Memory B cell (primary cell): ENCODE measurements around the gene PHOSPHO1.
"Not testable (repeated sequence)": the region's sequence is repeated elsewhere in the genome, so short reads cannot be mapped to it uniquely, and the experiment has no call there.

Source experiments
- ATAC-seq: fragments of 150-1000 bp; cut with Tn5 transposase; 2 replicates; pipeline ENCODE4 v1.10.0; 2021; ENCODE audit warnings: low read depth, mild to moderate bottlenecking, moderate library complexity
- DNase-seq, 2 donors: peaks; one replicate each; pipeline ENCODE4 v3.0.0; 2022; ENCODE audit warnings: low spot score in 2 of 2
- H3K27ac Mint-ChIP-seq: one replicate; pipeline ENCODE4 v1.8.0; 2022; ENCODE audit warnings: mild to moderate bottlenecking, moderate library complexity, mixed read lengths
- H3K27me3 Mint-ChIP-seq: one replicate; pipeline ENCODE4 v1.8.0; 2022; ENCODE audit warnings: mixed read lengths
- H3K36me3 Mint-ChIP-seq: one replicate; pipeline ENCODE4 v1.8.0; 2022; ENCODE audit warnings: mild to moderate bottlenecking, mixed read lengths
- H3K4me1 Mint-ChIP-seq: one replicate; pipeline ENCODE4 v1.8.0; 2022; ENCODE audit warnings: mixed read lengths
- H3K4me3 Mint-ChIP-seq: one replicate; pipeline ENCODE4 v1.8.0; 2022; ENCODE audit warnings: mild to moderate bottlenecking, moderate library complexity, mixed read lengths
- H3K9me3 Mint-ChIP-seq: one replicate; pipeline ENCODE4 v1.8.0; 2022; ENCODE audit warnings: mixed read lengths

Gene PHOSPHO1

GRCh38 chr17:49230636-49231562, at the start of gene PHOSPHO1:
TSS of gene PHOSPHO1 (minus strand) at chr17:49230787. CDS start at chr17:49226691, 4,096 bp downstream.
- ATAC-seq (peak; percentile 92), DNase-seq (peak; percentile 81 to 89)
- peaks cover 22% of the 10 kb centered on the region for H3K4me1 Mint-ChIP-seq
- H3K4me3 Mint-ChIP-seq: peak within 1 kb of the TSS; percentile 85
- peak within 1 kb of the TSS; percentile 28 for H3K27ac Mint-ChIP-seq
- peaks cover 2% of the 10 kb centered on the region for H3K27me3 Mint-ChIP-seq
- no peaks in the 10 kb centered on the region for H3K9me3 Mint-ChIP-seq
- H3K36me3 Mint-ChIP-seq: no peaks in the 10 kb centered on the region

- DNase-seq: no peak
- H3K9me3 Mint-ChIP-seq: no peaks in the 10 kb centered on the region
- H3K36me3 Mint-ChIP-seq: peaks cover 1% of the 10 kb centered on the region
- H3K4me3 Mint-ChIP-seq: no peak overlapping the region
- H3K27ac Mint-ChIP-seq: no peak overlapping the region
- no peaks in the 10 kb centered on the region for H3K4me1 Mint-ChIP-seq
- ATAC-seq: no peak
- peaks cover 5% of the 10 kb centered on the region for H3K27me3 Mint-ChIP-seq
Measured at GRCh38 chr17:49280061-49280460, 49.5 kb upstream of the PHOSPHO1 start.

DNA sequence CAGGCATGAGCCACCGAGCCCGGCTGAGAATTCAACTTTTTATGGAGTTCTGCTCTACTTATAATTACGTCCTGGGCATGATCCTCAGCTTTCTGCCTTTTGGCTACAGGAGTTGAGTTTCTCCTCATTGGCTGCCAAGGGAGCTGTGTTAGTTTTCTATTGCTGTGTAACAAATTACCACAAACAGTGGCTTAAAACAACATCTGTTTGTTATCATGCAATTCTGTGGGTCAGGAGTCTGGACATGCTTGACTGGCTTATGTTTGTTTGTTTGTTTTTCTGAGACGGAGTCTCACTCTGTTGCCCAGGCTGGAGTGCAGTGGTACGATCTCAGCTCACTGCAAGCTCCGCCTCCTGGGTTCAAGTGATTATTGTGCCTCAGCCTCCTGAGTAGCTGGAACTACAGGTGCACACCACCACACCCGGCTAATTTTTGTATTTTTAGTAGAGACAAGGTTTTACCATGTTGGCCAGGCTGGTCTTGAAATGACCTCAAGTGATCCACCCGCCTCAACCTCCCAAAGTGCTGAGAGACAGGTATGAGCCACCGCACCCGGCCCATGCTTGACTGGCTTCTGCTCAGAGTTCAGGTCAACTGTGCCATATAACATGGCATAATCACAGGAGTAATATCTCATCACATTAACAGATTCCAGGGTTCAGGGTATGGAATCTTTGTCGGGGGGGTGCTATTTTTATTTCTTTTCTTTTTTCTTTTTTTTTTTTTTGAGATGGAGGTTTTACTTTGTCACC, 48.9 kb upstream of the PHOSPHO1 start:
- H3K4me1 Mint-ChIP-seq, ATAC-seq, H3K9me3 Mint-ChIP-seq, H3K36me3 Mint-ChIP-seq, H3K4me3 Mint-ChIP-seq, H3K27ac Mint-ChIP-seq, DNase-seq, H3K27me3 Mint-ChIP-seq: not testable (repeated sequence)

GRCh38 chr17:49278076-49278475, 47.5 kb upstream of the PHOSPHO1 start:
- H3K36me3 Mint-ChIP-seq: peaks cover 1% of the 10 kb centered on the region
- no peaks in the 10 kb centered on the region for H3K4me1 Mint-ChIP-seq
- H3K27me3 Mint-ChIP-seq: peaks cover 3% of the 10 kb centered on the region
- H3K4me3 Mint-ChIP-seq: no peak overlapping the region
- H3K27ac Mint-ChIP-seq: no peak overlapping the region
- ATAC-seq: no peak
- DNase-seq: no peak
- H3K9me3 Mint-ChIP-seq: no peaks in the 10 kb centered on the region

- Mint-ChIP-seq H3K27ac (no peak overlapping the region), H3K4me3 (no peak overlapping the region), H3K27me3 (peaks cover 3% of the 10 kb centered on the region), H3K4me1 (no peaks in the 10 kb centered on the region), H3K36me3 (peaks cover 1% of the 10 kb centered on the region), H3K9me3 (no peaks in the 10 kb centered on the region)
- no peak for ATAC-seq
- no peak for DNase-seq
Measured at GRCh38 chr17:49277638-49278037, 47.1 kb upstream of the PHOSPHO1 start.

DNA sequence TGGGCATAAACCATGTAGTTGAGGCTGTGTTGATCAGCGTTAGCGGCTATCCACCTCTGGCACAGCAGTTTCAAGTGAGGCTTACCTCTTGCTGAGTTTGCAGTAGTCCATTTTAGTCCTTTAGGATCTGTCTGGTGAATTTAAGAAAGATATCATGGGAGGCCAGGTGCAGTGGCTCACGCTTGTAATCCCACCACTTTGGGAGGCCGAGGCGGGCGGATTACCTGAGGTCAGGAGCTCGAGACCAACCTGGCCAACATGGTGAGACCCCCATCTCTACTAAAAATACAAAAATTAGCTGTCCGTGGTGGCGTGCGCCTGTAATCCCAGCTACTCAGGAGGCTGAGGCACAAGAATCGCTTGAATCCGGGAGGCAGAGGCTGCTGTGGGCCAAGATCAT, 45.4 kb upstream of the PHOSPHO1 start:
- H3K4me1 Mint-ChIP-seq, ATAC-seq, H3K27me3 Mint-ChIP-seq, H3K36me3 Mint-ChIP-seq, H3K4me3 Mint-ChIP-seq, H3K9me3 Mint-ChIP-seq, H3K27ac Mint-ChIP-seq, DNase-seq: not testable (repeated sequence)

GRCh38 chr17:49269356-49269755, 38.8 kb upstream of the PHOSPHO1 start:
- Mint-ChIP-seq H3K4me1 (no peaks in the 10 kb centered on the region), H3K9me3 (no peaks in the 10 kb centered on the region), H3K27ac (no peak overlapping the region), H3K36me3 (no peaks in the 10 kb centered on the region), H3K4me3 (no peak overlapping the region), H3K27me3 (peaks cover 5% of the 10 kb centered on the region)
- DNase-seq: no peak
- no peak for ATAC-seq

DNA sequence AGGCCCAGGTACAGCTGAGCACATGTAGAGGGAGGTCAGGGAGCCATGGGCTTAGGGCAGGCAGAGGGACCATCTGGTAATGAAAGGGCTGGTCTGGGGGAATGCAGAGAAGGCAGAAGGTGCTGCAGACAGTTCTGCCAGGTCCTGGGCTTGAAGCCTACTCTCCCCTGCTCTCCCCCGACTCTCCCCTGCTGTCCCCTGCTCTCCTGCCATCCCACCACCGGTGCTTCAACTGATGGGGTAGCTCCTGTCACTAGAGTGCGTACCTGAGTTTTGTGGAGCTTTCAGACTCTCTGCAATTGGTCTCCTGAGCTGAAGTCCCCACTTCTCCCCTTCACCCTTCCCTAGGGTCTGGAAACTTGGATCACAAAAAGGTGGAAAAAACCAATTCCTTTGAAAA, 37.3 kb upstream of the PHOSPHO1 start:
- Mint-ChIP-seq H3K4me1 (no peaks in the 10 kb centered on the region), H3K27me3 (peaks cover 10% of the 10 kb centered on the region), H3K9me3 (no peaks in the 10 kb centered on the region), H3K4me3 (no peak overlapping the region), H3K27ac (no peak overlapping the region), H3K36me3 (no peaks in the 10 kb centered on the region)
- no peak for ATAC-seq
- DNase-seq: no peak

DNA sequence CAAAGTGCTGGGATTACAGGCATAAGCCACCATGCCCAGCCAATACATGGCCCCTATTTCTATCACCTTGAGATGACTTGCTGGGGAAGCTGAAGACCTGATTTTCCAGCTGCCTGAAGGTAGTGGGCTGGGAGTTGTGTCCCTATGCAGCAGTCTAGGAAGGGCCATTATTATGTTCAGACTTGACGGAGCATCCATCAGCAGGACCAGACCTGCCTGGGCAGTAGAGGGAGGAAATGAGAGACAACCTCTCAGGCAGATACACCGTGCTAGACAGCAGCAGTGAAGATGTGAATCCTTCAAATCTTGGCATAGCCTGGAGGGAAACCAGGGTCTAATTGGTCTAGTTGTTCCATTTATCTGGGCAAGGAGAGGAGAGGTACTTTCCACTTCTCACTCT, 35.6 kb upstream of the PHOSPHO1 start:
- no peaks in the 10 kb centered on the region for H3K36me3 Mint-ChIP-seq
- H3K4me1 Mint-ChIP-seq: no peaks in the 10 kb centered on the region
- DNase-seq (no peak), ATAC-seq (no peak)
- H3K27ac Mint-ChIP-seq: no peak overlapping the region
- H3K4me3 Mint-ChIP-seq: no peak overlapping the region
- H3K27me3 Mint-ChIP-seq: peaks cover 12% of the 10 kb centered on the region
- H3K9me3 Mint-ChIP-seq: no peaks in the 10 kb centered on the region

GRCh38 chr17:49261540-49261939, 31.0 kb upstream of the PHOSPHO1 start:
- H3K27ac Mint-ChIP-seq, H3K27me3 Mint-ChIP-seq, H3K4me3 Mint-ChIP-seq, DNase-seq, ATAC-seq, H3K9me3 Mint-ChIP-seq, H3K36me3 Mint-ChIP-seq, H3K4me1 Mint-ChIP-seq: not testable (repeated sequence)

DNA sequence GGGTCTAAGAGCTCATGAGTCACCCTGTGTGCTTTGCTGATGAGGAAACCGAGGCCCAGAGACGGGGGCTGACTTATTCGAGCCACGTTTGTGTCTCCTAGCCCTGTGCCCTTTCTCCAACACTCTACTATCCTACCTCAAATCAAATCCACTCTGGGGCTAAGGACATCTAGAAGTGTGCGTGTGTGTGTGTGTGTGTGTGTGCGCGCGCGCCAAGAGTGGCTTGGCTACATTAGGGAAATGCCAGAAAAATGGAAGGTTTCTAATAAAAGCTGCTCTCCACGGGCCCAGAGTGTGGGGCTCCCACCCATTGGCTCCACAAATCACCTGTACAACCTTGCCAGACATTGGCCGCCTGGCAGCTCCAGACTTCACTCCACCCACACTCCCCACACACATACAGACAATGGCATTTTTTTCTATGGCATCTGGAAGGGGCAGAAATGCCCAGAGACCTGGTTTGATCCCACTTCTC, 30.3 kb upstream of the PHOSPHO1 start:
- ATAC-seq (no peak), DNase-seq (no peak)
- Mint-ChIP-seq H3K27me3 (peaks cover 10% of the 10 kb centered on the region), H3K4me3 (peak overlapping the region; percentile 74), H3K36me3 (no peaks in the 10 kb centered on the region), H3K9me3 (no peaks in the 10 kb centered on the region), H3K4me1 (peaks cover 6% of the 10 kb centered on the region), H3K27ac (no peak overlapping the region)

GRCh38 chr17:49260011-49260816, 29.6 kb upstream of the PHOSPHO1 start:
- peak overlapping the region; percentile 85 for H3K4me3 Mint-ChIP-seq
- H3K27ac Mint-ChIP-seq: no peak overlapping the region
- peak; percentile 75 for ATAC-seq
- no peaks in the 10 kb centered on the region for H3K36me3 Mint-ChIP-seq
- H3K27me3 Mint-ChIP-seq: peaks cover 10% of the 10 kb centered on the region
- peaks cover 6% of the 10 kb centered on the region for H3K4me1 Mint-ChIP-seq
- DNase-seq: peak; percentile 48 to 60
- H3K9me3 Mint-ChIP-seq: no peaks in the 10 kb centered on the region

DNA sequence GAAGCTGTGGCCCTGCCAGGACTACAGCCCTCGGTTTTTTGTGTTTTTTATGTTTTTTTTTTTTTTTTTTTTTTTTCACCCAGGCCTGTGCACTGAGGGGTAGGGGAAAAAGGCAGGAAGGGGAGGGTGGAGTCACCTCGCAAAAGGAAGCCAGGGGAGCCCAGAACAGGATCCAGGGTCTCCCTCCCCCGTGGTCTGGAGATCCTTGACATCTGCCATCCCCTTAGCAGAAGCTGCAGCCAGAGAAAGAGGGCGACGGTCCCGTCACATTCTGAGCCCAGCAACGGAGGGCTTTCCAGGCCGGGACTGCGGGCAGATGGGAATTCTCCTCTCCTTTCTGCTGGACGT, 29.1 kb upstream of the PHOSPHO1 start:
- no peak for ATAC-seq
- H3K27me3 Mint-ChIP-seq: peaks cover 7% of the 10 kb centered on the region
- DNase-seq: peak in 1 of 2 donors; percentile 3
- H3K4me1 Mint-ChIP-seq: peaks cover 6% of the 10 kb centered on the region
- H3K36me3 Mint-ChIP-seq: no peaks in the 10 kb centered on the region
- peak overlapping the region; percentile 85 for H3K4me3 Mint-ChIP-seq
- H3K9me3 Mint-ChIP-seq: no peaks in the 10 kb centered on the region
- no peak overlapping the region for H3K27ac Mint-ChIP-seq

GRCh38 chr17:49258394-49258793, 27.8 kb upstream of the PHOSPHO1 start:
- H3K4me3 Mint-ChIP-seq: no peak overlapping the region
- H3K4me1 Mint-ChIP-seq: peaks cover 6% of the 10 kb centered on the region
- ATAC-seq: no peak

More at GRCh38 chr17:49258394-49258793, 27.8 kb upstream of the PHOSPHO1 start:
- DNase-seq: no peak
- Mint-ChIP-seq H3K36me3 (no peaks in the 10 kb centered on the region), H3K9me3 (no peaks in the 10 kb centered on the region), H3K27me3 (peaks cover 5% of the 10 kb centered on the region), H3K27ac (no peak overlapping the region)
